GM06990 (cell line): ENCODE measurements around the gene RSBN1.
"Not testable (repeated sequence)": the region's sequence is repeated elsewhere in the genome, so short reads cannot be mapped to it uniquely, and the experiment has no call there.

ENCODE experiments used
- DNase-seq: peaks from one replicate; pipeline ENCODE4 v3.0.0-alpha.2; 2011; ENCODE audit not compliant: insufficient read length; ENCODE audit errors: extremely low read depth
- H3K27me3 ChIP-seq: replicated peaks from 2 replicates; pipeline ENCODE4 v1.6.0; 2011; ENCODE audit warnings: low read length; ENCODE audit not compliant: control insufficient read depth, insufficient read depth
- H3K36me3 ChIP-seq: 2 replicates; pipeline ENCODE4 v1.5.1; 2011; ENCODE audit warnings: low read length; ENCODE audit not compliant: control insufficient read depth, insufficient read depth
- H3K4me3 ChIP-seq: replicated peaks from 2 replicates; pipeline ENCODE4 v1.5.1; 2011; ENCODE audit warnings: low read depth, mild to moderate bottlenecking, control low read depth, low read length
- CTCF ChIP-seq: IDR thresholded peaks from 2 replicates; pipeline ENCODE4 v1.5.1; 2011; ENCODE audit warnings: low read length, control low read depth, mild to moderate bottlenecking, inconsistent platforms; ENCODE audit not compliant: insufficient read depth, poor library complexity, severe bottlenecking

RSBN1 gene

GRCh38 chr1:113756461-113756860 is 55.8 kb downstream of the RSBN1 start:
- TF ChIP-seq CTCF = no peak
- Histone ChIP-seq H3K36me3 (no peaks in the 10 kb centered on the region), H3K27me3 (no peaks in the 10 kb centered on the region), H3K4me3 (no peak overlapping the region)
- DNase-seq = no peak

- H3K36me3 ChIP-seq, DNase-seq: not testable (repeated sequence)
These were observed 58.9 kb downstream of the RSBN1 start for GRCh38 chr1:113753333-113753732.

DNA sequence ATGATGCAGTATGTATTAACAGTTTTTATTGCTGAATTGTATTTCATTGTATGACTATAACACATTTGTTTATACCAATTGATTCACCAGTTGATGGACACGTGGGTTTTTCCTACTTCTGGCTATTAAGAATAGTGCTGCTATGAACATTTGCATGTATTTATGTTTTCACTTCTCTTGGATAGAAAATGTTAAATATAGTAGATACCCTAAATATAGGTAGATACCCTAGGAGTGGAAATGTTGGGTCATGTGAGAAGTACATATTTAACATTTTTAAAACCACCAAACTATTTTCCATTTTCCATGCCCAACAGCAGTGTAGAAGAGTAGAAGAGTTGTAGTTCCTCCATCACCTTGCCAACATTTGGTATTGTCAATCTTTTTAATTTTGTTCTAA is 60.8 kb downstream of the RSBN1 start:
- Histone ChIP-seq H3K36me3 (peaks cover 2% of the 10 kb centered on the region), H3K4me3 (no peak overlapping the region), H3K27me3 (no peaks in the 10 kb centered on the region)
- no peak for DNase-seq
- no peak for TF ChIP-seq CTCF

More at GRCh38 chr1:113753333-113753732, 58.9 kb downstream of the RSBN1 start:
- H3K4me3 ChIP-seq, H3K27me3 ChIP-seq: not testable (repeated sequence)

DNA sequence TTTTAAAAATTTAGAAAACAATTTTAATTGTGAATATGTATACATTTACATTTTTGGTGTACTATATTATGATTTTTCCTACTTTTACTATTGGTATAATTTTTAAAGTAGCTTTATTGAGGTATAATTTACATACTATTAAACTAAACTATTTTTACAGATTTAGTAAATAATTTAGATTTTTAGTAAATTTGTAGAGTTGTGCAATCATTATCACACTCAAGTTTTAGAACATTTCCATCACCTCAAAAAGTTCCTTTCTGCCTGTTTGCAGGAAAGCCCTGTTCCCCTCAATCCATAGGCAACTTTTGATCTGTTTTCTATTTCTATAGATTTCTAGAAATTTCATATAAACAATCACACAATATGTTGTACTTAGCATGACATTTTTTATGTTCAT is 61.2 kb downstream of the RSBN1 start:
- H3K4me3 ChIP-seq = no peak overlapping the region
- peaks cover 2% of the 10 kb centered on the region for H3K36me3 ChIP-seq
- DNase-seq = no peak
- H3K27me3 ChIP-seq = no peaks in the 10 kb centered on the region
- TF ChIP-seq CTCF = no peak

DNA sequence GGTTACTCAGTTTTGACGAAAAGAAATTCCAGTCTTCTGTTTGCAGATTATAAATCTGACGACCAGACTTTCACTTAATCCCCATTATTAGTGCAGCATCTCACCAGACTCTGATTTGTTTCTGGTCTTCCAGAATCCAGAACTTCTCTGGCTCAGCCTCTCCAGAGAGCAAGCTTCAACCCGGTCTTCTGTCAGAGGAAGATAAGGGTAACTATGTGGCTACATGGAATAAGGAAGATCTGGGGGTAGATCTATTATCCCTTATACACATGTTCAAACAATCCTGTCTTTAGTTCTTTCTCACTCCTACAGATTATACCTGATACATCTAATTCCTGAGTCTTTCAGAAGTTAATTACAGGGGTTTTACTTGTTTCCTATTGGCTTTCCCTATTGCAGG is 62.9 kb downstream of the RSBN1 start:
- DNase-seq = no peak
- no peak for TF ChIP-seq CTCF
- peaks cover 2% of the 10 kb centered on the region for H3K36me3 ChIP-seq
- no peak overlapping the region for H3K4me3 ChIP-seq
- no peaks in the 10 kb centered on the region for H3K27me3 ChIP-seq

DNA sequence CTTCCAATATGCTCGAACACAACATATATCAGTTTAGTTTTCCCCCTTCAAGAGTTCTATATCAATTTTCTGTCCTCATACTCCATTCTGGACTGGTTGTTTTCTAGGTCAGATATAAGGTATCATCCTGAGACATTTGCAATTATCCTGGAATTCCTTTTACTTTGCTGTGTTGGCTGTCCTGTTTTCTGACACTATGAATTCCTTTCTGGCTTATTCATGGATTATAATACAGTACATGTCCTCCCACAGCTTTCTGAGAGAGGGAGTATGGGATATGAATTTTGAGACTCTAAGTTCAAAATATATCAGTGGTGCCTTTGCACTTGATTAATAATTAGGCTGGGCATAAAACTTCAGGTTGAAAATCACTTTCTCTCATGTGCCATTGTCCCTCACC is 64.9 kb downstream of the RSBN1 start:
- peaks cover 3% of the 10 kb centered on the region for H3K36me3 ChIP-seq
- H3K27me3 ChIP-seq = no peaks in the 10 kb centered on the region
- no peak overlapping the region for H3K4me3 ChIP-seq
- TF ChIP-seq CTCF = no peak
- DNase-seq = no peak
